GM19099 (cell line): ENCODE results near the gene AGPAT2.

Source experiments
- POLR2A ChIP-seq: IDR thresholded peaks from 3 replicates; pipeline ENCODE4 v1.6.1; 2011; ENCODE audit warnings: low read depth; ENCODE audit not compliant: insufficient read length; ENCODE audit errors: extremely low read depth

AGPAT2 gene

DNA sequence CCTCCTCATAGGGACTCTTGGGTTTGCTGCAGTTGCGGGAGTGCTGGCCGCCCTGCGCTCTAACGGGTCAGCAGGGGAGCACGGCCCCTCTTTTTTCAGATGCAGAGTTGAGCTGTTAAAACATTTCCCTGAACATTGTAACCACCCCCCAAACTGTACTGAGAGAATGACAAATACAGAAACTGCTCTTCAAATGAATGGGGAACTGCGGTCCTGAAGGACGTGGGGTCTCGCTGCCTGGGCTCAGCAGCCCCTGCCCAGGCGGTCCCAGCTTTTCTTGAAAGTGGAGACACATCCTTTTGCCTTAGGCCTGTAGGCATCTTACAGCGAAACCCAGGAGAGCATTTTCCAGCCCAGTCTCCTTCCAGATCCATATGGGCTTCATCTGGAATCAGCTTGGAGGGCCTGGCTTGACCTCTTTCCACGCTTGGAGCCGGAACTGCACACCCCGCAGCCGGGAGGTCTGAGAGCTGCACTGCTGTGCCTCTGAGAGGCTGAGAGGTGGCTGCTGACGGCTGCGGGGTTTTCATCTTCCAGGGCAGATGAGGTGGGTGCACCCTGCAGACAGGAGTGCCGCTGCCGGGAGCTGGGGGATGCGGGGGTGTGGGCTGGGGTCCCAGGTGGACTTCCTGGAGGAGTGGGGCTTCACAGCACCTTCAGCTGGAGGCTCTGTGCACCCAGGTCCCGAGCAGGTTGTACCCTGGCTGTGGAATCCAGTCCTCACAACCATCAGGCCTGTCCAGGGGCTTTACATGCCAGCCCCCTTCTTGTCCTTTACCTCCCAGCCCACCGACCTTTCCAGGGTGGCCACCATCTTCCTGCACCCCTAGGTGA, 1.2 kb upstream of the AGPAT2 start:
- no peak for TF ChIP-seq POLR2A

DNA sequence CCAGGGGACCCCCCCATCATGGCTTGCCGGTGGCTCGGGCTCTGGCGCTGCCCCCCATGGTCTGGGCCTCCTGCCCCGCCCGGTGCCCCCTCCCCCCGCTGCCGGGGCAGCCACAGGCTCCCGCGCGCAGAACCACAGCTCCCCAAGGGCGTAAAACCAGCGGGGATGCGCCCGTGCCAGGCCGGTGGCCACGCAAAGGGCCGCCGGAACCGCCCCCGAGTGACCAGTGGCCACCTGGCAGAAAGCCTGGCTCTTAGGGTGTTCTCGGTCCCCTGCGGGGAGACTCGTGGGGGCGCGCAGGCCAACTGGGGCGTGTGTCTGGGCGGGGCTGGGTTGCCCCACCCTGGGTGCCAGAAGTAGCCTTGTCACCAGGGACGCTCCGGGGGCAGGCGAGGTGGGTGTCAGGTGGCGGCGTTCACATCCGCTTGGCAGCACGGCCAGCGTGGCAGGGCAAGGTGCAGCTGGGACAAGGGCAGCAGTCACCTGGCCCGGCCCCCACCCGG, 515 bp upstream of the AGPAT2 start:
- no peak for TF ChIP-seq POLR2A

DNA sequence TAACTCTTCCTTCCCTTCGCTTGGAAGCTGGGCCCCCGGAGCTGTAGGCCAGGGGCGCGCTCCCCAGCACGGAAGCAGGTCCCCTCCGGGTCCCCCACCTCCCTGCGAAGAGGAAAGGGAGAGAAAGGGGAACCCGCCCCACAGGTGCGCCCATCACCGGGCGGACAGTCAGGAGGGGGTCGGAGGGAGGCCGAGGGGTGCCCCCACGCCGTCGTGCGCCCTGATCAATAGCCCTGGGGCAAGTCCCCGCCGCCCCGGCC, 793 bp downstream of the AGPAT2 start:
- no peak for TF ChIP-seq POLR2A

GRCh38 chr9:136685790-136686533, 1.3 kb downstream of the AGPAT2 start:
- TF ChIP-seq POLR2A, result no peak

- TF ChIP-seq POLR2A, result no peak
Observed at GRCh38 chr9:136685216-136685615, 2.0 kb downstream of the AGPAT2 start.

GRCh38 chr9:136684799-136685198, 2.5 kb downstream of the AGPAT2 start:
- TF ChIP-seq POLR2A, result no peak

DNA sequence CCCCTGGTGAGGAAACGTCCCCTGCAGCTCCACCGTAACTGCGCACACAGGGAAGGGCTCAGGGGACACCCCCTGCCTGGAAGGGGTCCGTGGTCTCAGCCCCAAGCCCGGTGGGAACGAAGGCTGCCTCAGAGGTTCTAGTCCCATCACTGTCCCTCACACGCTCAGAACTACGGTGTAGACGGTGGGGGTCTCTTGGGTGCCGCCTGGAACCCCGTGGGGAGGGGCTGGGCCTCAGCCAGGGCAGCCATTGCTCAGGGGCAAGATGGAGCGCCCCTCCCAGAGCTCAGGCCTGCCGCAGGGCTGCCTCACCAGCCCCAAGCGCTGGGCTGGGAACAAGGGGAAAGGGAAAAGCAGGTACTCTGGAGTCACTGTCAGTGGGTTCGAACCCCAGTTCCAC, 2.9 kb downstream of the AGPAT2 start:
- no peak for TF ChIP-seq POLR2A

DNA sequence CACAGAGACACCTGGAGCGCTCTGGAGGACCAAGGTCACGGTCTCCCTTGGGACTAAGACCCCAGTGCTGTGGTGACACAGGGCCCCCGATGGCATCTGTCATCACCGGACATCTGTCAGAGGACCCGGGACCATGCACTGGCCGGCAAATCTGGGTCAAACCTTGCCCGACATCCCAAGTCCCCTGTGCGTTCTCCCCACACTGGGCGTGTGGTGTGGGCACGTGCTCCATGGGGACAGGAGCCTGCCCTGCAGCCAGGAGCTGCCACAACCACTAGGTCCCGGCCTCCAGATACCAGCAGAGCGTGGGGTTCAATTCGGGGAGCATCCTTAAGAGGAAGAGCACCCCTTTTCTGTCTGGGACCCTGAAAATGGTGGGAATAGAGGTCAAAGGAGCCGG, 3.5 kb downstream of the AGPAT2 start:
- TF ChIP-seq POLR2A, result no peak

DNA sequence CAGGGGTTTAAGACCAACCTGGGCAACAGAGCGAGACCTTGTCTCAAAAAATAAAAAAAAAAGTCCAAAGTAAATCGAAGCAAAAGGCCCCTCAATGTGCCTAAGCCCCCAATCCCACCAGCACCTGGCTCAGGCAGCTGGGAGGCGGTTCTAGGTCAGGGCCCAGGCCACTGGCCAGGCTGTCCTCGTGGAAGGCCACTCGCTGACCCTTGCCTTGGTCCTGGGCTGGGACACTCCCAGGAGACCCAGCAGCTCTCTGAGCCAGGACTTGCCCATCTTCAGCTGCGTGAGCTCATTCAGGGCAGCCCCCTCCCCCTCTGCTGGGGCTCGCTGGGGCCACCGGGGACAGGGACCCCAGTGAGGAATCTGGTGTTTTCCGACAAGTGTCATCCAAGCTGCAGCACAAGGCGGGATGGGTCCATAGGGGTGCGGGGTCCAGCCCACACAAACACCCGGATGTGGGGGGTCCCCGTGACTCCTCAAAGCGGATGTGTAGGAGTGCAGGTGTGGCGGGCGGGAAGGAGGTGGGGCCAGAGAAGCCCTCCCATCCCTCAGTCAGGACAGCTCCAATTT, 4.0 kb downstream of the AGPAT2 start:
- TF ChIP-seq POLR2A, result no peak

GRCh38 chr9:136682710-136683109, 4.5 kb downstream of the AGPAT2 start:
- TF ChIP-seq POLR2A, result no peak

DNA sequence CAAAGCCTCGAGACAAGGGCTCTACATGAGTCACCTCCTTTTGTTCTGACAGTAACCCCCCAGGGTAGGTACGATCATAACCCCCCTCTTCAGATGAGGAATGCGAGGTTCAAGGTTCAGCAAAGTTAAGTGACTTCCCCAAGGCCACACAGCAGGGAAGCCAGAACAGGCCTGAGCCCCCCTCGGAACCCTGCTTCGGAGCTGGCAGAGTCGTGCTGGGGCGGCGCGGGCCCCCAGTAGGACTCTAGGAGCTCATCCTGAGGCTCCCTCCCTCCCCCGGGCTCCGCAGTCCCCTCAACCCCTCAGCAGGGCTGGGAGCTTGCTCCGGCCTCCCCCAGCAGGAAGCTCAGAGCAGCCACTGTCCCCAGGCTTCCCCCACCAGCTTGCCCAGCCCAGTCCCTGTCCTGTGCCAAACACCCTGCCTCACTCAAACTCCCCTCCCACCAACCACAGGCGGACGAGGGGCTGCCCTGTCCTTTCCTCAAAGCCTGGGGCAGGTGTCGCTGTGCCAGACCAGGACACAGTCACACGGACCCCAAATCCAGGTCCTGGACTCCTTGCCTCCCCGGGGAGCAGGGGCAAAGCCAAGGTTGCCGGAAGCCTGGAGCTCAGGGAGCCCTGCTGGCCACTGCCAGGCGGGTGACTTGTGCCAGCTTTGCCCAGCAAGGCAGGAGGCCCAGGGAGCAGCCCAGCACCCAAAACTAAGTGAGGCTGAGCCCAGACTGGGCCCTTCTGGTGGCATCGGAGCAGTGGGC, 5.1 kb downstream of the AGPAT2 start:
- no peak for TF ChIP-seq POLR2A

DNA sequence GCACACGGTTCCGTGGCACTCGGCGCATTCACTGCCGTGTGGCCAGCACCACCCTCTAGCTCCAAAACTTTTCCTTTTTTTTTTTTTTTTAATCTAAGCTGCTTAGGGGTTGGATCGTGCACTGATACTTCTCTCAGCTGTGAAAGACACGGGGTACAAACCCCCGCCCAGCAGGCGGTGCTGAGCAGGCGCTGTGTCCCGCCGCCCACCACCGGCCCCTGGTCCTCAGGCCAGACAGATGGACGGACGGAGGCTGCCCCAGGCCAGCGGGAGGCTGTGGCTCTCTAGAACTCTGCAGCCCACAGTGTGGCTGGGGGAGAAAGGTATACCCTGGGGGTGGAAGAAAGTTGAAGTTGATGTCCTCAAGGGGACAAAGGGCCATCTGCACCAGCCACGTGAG, 6.2 kb downstream of the AGPAT2 start:
- TF ChIP-seq POLR2A, result no peak

GRCh38 chr9:136679431-136679941, 7.8 kb downstream of the AGPAT2 start:
- TF ChIP-seq POLR2A, result no peak

DNA sequence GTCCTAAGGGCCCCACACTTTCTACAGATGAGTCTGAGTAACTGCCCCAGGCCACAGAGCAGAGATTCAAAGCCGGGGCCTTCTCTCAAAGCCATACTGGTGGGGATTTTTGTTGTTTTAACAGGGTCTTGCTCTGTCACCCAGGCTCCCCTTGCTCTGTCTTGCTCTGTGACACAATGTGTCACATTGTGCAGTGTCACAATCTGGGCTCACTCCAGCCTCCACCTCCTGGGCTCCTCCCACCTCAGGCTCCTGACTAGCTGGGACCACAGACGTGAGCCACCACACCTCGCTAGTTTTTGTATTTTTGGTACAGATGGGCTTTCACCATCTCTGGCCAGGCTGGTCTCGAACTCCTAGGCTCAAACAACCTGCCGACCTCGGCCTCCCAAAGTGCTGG, 8.6 kb downstream of the AGPAT2 start:
- TF ChIP-seq POLR2A, result no peak

GRCh38 chr9:136678034-136678433, 9.2 kb downstream of the AGPAT2 start:
- no peak for TF ChIP-seq POLR2A
